ENCODE results near the gene B3GALNT1.

DNA sequence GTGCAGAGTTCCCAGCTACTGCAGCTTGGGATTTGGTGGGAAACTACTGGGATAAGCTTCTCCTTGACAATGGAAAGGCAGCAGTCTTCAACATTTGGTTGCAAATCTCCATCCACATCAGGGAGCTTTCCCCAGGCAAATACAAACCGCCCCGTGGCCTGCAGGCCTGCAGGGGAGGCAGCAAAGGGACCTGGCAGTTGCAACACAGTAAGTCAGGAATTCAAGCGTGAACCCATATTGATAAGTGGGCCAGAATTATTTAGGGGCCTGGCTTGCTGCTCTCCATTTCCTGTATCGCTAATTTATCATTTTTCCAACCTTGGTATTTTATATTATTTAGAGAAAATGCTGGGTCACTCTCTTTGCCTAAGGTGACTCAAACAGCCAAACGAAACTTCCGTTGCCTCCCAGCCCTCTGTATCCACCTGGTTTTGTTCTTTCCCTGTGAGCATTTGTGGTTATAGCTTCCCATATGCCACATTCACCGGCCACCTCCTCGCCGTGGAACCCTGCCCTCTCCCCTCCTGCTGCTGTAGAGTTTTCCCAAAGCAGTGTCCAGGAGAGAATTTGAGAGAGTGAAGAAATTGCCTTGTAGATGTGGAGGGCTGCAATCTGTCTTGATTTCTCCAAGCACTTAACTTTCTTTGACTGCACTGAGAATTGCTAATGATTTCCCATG, 34.8 kb downstream of the B3GALNT1 start:
- TF ChIP-seq POLR2A (IDR thresholded peaks at IDR 0.05; ENCODE audit: low read depth, low read length), result no peak
- TF ChIP-seq POLR2AphosphoS5 (IDR thresholded peaks at IDR 0.05; ENCODE audit: low read depth, low read length), result no peak
- TF ChIP-seq PAX5 (IDR thresholded peaks at IDR 0.05; ENCODE audit: insufficient read depth, low read length, severe bottlenecking), result no peak
- TF ChIP-seq POU2F2 (IDR thresholded peaks at IDR 0.05; ENCODE audit: low read depth, low read length), result no peak
- TF ChIP-seq TAF1 (IDR thresholded peaks at IDR 0.05; ENCODE audit: low read depth, low read length), result no peak

Measured in GM12891 (cell line).